ENCODE results near the gene CCR8.
A peak's percentile ranks its signal among the peaks of the same experiment; 100 is the strongest.

CCR8 gene
- total RNA-seq = 0 to 0.05 (median 0) reads per million in 18 experiments

GRCh38 chr3:39329493-39329892, at the start of gene CCR8:
CCR8 (plus strand) TSS chr3:39329709; CDS start chr3:39332332, 2,623 bp downstream.
- no peak for DNase-seq

GRCh38 chr3:39279745-39280517, 49.6 kb upstream of the CCR8 start, which contains the start of gene CX3CR1:
CX3CR1 (minus strand) TSS chr3:39280036; CDS start chr3:39266509, 13,527 bp downstream.
- DNase-seq = peak in 1 of 2 donors; percentile 33

- no peak for DNase-seq
Observed at GRCh38 chr3:39280571-39280970, 48.9 kb upstream of the CCR8 start.

GRCh38 chr3:39281533-39281932, 48.0 kb upstream of the CCR8 start:
- peak in 1 of 2 donors; percentile 40 for DNase-seq

GRCh38 chr3:39282057-39282456, 47.5 kb upstream of the CCR8 start:
- DNase-seq = no peak

GRCh38 chr3:39284457-39284881, 45.0 kb upstream of the CCR8 start:
- peak; percentile 40 to 46 for DNase-seq

- DNase-seq = peak in 1 of 2 donors; percentile 55
Observed at GRCh38 chr3:39285332-39285731, 44.2 kb upstream of the CCR8 start.

GRCh38 chr3:39286771-39287170, 42.7 kb upstream of the CCR8 start:
- DNase-seq = no peak

- DNase-seq = no peak
Observed at GRCh38 chr3:39287216-39288164, 42.0 kb upstream of the CCR8 start.

- peak; percentile 70 to 77 for DNase-seq
Observed at GRCh38 chr3:39288300-39288808, 41.2 kb upstream of the CCR8 start.

GRCh38 chr3:39289107-39289506, 40.4 kb upstream of the CCR8 start:
- no peak for DNase-seq

GRCh38 chr3:39290255-39290654, 39.3 kb upstream of the CCR8 start:
- DNase-seq = no peak

GRCh38 chr3:39291903-39292329, 37.6 kb upstream of the CCR8 start:
- peak; percentile 67 to 71 for DNase-seq

- no peak for DNase-seq
Observed at GRCh38 chr3:39292961-39293360, 36.5 kb upstream of the CCR8 start.

GRCh38 chr3:39294446-39295183, 34.9 kb upstream of the CCR8 start:
- no peak for DNase-seq

- no peak for DNase-seq
Observed at GRCh38 chr3:39295184-39295775, 34.2 kb upstream of the CCR8 start.

- DNase-seq = no peak
Observed at GRCh38 chr3:39296197-39297077, 33.1 kb upstream of the CCR8 start.

GRCh38 chr3:39299279-39299678, 30.2 kb upstream of the CCR8 start:
- DNase-seq = no peak

- DNase-seq = no peak
Observed at GRCh38 chr3:39302178-39302577, 27.3 kb upstream of the CCR8 start.

- no peak for DNase-seq
Observed at GRCh38 chr3:39313289-39313688, 16.2 kb upstream of the CCR8 start.

GRCh38 chr3:39315420-39315819, 14.1 kb upstream of the CCR8 start:
- no peak for DNase-seq
